GM19468 (cell line): Measurements from ENCODE around the gene SBK2.
"Not testable (repeated sequence)": the region's sequence is repeated elsewhere in the genome, so short reads cannot be mapped to it uniquely, and the experiment has no call there.

Source experiments
- ATAC-seq: cut with Tn5 transposase; IDR thresholded peaks from one replicate; pipeline ENCODE4 v1.9.1; 2021; ENCODE audit warnings: mild to moderate bottlenecking, moderate library complexity, moderate number of reproducible peaks; ENCODE audit not compliant: unreplicated experiment; ENCODE audit errors: extremely low read depth

The SBK2 gene

GRCh38 chr19:55536951-55537740 lies at the start of gene SBK2:
TSS of gene SBK2 (minus strand) at chr19:55537133. CDS start at chr19:55536294, 839 bp downstream.
- no peak for ATAC-seq

DNA sequence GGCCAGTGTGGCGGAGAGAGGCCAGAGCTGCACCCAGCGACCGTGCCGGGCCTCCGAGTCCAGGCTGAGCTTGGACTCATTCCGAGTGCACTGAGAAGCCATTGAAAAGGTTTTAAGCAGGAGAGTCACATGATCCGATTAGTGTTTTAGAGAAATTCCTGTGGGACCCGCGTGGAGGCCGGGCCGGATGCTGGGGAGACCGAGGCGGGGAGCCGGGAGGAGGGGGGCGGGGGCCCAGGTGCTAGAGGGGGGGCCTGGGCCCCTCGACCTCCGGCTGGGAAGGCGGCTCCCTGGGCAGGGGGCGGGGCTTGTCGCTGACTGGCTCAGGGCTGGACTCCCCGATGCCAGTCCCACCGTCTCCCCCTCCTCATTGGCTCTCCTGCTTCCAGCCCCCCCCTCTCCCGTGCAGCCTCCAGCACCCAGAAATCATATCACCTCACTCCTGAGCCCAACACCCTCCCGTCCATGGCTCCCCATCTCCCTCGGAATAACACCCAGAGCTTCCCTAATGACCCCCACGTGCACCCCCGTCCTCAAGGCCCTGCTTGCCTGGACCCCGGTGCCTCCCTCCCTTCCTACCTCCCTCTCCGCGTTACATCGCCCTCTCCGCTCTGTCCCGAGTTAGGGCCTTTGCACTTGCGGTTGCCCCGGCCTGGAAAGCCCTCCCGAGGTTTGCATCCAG lies 48.9 kb upstream of the SBK2 start:
- no peak for ATAC-seq

DNA sequence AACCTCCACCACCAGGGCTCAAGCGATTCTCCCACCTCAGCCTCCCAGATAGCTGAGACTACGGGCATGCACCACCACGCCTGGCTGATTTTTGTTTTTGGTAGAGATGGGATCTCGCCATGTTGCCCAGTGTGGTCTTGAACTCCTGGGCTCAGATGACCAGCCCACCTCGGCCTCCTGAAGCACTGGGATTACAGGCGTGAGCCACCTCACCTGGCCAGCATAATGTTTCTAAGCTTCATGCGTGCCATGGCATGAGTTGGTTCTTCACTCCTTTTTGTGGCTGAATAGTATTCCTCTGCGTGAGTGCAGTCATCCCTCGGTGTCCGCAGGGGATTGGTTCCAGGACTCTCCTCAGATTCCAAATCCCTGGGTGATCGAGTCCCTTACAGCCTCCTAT lies 47.9 kb upstream of the SBK2 start:
- no peak for ATAC-seq

DNA sequence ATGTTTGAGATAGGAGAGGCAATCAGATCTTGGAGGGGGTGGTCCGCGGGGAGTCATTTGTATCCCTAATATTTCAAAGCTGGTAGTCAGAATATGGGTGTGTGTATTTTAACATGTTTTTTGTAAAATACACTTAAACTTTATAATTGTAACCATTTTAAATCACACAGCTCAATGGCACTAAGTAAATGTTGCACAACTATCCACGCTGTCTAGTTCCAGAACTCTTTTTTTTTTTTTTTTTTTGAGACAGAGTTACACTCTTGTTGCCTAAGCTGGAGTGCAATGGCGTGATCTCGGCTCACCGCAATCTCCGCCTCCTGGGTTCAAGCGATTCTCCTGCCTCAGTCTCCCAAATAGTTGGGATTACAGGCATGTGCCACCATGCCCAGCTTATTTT lies 47.0 kb upstream of the SBK2 start:
- not testable (repeated sequence) for ATAC-seq

DNA sequence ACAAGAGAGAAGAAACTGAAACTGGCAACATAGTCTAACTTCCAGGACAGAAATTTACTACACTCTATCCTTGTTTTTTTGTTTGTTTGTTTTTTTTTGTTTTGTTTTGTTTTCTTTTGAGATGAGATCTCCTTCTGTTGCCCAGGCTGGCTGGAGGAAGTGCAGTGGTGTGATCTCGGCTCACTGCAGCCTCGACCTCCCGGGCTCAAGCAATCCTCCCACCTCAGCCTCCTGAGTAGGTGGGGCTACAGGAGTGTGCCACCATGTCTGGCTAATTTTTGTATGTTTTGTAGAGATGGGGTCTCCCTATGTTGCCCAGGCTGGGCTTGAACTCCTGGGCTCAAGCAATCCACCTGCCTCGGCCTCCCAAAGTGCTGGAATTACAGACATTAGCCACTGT lies 45.4 kb upstream of the SBK2 start:
- not testable (repeated sequence) for ATAC-seq

GRCh38 chr19:55581823-55582223 lies 44.9 kb upstream of the SBK2 start:
- ATAC-seq = no peak

GRCh38 chr19:55581145-55581822 lies 44.4 kb upstream of the SBK2 start:
- ATAC-seq = no peak

GRCh38 chr19:55580628-55581144 lies 43.8 kb upstream of the SBK2 start, which contains the start of gene ZNF579:
TSS of gene ZNF579 (minus strand) at chr19:55580848. CDS start at chr19:55579639, 1,209 bp downstream.
- ATAC-seq = no peak

- ATAC-seq = no peak
Observed at GRCh38 chr19:55579766-55580621, 43.1 kb upstream of the SBK2 start.

DNA sequence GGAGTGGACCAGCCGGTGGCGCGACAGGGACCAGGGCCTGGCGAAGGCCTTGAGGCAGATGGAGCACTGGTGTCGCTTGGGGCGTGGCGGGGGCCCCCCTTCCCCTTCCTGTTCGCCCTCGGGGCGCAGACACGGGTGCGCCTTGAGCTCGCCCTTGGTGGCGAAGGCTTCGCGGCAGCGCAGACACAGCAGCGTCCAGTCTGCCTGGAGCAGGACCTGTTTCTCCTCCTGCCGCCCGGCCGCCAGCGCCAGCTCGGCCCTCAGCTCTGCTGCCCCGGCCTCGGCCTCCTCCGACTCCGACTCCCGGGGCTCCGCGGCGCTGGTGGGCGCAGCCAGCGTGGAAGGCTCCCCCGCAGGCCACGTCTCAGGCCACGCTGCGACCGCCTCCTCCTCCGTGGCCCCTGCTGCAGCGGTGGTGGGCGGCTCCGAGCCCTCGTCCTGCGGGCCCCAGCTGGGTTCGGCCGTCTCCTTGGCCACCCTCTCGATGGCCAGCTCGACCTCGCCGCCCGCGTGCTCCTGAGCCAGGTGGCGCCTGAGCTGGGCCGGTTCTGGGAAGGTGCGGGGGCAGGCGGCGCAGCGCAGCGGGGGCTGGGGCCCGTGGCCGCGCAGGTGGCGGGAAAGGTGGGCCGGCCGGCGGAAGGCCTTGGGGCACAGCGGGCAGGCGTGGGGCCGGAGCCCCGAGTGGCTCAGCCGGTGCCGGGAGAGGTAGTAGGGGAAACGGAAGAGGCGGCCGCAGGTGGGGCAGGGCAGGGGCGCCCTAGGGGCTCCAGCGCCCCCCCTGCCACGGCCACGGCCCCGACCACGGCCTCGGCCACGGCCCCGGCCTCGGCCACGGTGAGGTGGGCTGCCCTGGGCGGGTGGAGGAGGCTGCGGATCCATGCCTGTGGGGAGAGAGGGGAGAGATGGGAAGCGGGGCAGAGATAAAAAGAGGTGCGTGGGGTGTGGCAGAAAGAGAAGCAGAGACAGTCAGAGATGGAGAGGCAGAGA lies 42.1 kb upstream of the SBK2 start:
- ATAC-seq = no peak

GRCh38 chr19:55578031-55578760 lies 41.3 kb upstream of the SBK2 start:
- ATAC-seq = no peak

DNA sequence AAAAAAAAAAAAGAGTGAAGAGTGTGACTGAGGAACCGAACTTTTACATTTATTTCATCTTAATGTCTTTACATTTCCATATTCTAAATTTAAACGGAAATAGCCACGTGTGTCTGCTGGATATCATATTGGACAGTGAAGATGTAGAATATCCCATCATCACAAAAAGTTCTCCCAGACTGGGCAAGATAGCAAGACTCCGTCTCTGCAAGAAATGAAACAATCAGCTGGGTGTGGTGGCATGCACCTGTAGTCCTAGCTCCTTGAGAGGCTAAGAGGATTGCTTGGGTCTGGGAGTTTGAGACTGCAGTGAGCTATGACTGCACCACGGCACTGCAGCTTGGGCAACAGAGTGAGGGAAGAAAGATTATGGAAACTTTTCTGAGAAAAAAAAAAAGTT lies 39.8 kb upstream of the SBK2 start:
- ATAC-seq = no peak

DNA sequence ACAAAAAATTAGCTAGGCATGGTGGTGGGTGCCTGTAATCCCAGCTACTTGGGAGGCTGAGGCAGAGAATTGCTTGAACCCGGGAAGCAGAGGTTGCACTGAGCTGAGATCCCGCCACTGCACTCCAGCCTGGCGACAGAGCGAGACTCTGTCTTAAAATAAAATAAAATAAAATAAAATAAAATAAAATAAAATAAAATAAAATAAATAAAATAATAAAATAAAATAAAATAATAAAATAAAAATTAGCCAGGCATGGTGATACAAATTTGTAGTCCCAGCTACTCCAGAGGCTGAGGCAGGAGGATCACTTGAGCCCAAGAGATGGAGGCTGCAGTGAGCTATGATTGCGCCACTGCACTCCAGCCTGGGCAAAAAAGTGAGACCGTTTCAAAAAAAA lies 37.0 kb upstream of the SBK2 start:
- not testable (repeated sequence) for ATAC-seq

GRCh38 chr19:55569477-55569876 lies 32.5 kb upstream of the SBK2 start:
- ATAC-seq = not testable (repeated sequence)

DNA sequence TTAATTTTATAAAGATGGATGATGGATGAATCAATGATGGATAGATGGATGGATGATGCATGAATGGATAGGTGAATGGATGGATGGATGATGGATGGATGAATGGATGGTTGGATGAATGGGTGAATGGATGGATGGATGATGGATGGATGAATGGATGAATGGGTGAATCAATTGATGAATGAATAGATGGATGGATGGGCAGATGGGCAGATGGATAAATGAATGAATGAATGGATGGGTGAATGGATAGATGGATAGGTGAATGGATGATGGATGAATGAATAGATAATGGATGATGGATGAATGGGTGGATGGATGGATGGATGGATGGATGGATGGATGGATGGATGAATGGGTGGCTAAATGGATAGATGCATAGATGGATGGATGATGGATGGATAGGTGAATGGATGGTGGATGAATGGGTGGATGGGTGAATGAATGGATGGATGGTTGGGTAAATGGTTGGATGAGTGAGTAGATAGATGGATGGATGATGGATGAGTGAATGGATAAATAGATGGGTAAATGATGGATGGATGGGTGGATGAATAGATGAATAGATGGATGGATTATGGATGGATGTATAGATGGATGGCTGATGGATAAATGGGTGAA lies 30.9 kb upstream of the SBK2 start:
- no peak for ATAC-seq

DNA sequence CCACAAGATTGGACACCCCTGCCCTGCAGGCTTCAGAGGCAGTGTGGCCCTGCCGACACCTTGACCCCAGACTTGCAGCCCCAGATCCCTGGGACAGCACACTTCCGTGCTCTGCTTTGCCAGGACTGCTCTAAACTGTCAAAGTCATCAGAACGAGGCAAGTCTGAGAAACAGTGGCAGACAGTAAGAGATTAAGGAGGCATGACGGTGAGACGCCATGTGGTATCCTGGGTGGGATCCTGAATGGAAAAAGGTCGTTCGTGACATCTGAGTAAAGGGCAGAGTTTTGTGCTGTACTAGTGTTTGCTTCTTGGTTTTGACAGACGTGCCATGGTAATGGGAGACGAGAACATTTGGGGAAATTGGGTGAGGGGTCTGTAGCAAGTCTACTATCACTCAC lies 29.9 kb upstream of the SBK2 start:
- ATAC-seq = no peak

GRCh38 chr19:55563261-55563690 lies 26.3 kb upstream of the SBK2 start:
- no peak for ATAC-seq

- no peak for ATAC-seq
Observed at GRCh38 chr19:55559684-55560083, 22.8 kb upstream of the SBK2 start.
